ENCODE results near the gene WIPF3.

GRCh38 chr7:29857654-29858053, 51.3 kb downstream of the WIPF3 start:
- TF ChIP-seq, protein P1, sequence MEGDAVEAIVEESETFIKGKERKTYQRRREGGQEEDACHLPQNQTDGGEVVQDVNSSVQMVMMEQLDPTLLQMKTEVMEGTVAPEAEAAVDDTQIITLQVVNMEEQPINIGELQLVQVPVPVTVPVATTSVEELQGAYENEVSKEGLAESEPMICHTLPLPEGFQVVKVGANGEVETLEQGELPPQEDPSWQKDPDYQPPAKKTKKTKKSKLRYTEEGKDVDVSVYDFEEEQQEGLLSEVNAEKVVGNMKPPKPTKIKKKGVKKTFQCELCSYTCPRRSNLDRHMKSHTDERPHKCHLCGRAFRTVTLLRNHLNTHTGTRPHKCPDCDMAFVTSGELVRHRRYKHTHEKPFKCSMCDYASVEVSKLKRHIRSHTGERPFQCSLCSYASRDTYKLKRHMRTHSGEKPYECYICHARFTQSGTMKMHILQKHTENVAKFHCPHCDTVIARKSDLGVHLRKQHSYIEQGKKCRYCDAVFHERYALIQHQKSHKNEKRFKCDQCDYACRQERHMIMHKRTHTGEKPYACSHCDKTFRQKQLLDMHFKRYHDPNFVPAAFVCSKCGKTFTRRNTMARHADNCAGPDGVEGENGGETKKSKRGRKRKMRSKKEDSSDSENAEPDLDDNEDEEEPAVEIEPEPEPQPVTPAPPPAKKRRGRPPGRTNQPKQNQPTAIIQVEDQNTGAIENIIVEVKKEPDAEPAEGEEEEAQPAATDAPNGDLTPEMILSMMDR (IDR thresholded peaks at IDR 0.05 in 2 of 3, conservative IDR thresholded peaks at IDR 0.05 in 1 of 3; ENCODE audit: control insufficient read depth in 2 of 3, extremely low read depth in 1 of 3, insufficient read depth in 1 of 3, low read depth in 3 of 3, low read length in 3 of 3): no peak
- TF ChIP-seq POLR2AphosphoS5 (IDR thresholded peaks at IDR 0.05; ENCODE audit: low read length): no peak
- TF ChIP-seq MXI1 (IDR thresholded peaks at IDR 0.05; ENCODE audit: low read depth, low read length): no peak
- no peak for TF ChIP-seq MAX (IDR thresholded peaks at IDR 0.05; ENCODE audit: low read depth, low read length)
- TF ChIP-seq, protein P2, sequence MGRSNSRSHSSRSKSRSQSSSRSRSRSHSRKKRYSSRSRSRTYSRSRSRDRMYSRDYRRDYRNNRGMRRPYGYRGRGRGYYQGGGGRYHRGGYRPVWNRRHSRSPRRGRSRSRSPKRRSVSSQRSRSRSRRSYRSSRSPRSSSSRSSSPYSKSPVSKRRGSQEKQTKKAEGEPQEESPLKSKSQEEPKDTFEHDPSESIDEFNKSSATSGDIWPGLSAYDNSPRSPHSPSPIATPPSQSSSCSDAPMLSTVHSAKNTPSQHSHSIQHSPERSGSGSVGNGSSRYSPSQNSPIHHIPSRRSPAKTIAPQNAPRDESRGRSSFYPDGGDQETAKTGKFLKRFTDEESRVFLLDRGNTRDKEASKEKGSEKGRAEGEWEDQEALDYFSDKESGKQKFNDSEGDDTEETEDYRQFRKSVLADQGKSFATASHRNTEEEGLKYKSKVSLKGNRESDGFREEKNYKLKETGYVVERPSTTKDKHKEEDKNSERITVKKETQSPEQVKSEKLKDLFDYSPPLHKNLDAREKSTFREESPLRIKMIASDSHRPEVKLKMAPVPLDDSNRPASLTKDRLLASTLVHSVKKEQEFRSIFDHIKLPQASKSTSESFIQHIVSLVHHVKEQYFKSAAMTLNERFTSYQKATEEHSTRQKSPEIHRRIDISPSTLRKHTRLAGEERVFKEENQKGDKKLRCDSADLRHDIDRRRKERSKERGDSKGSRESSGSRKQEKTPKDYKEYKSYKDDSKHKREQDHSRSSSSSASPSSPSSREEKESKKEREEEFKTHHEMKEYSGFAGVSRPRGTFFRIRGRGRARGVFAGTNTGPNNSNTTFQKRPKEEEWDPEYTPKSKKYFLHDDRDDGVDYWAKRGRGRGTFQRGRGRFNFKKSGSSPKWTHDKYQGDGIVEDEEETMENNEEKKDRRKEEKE (IDR thresholded peaks at IDR 0.05): no peak
- no peak for TF ChIP-seq HCFC1 (IDR thresholded peaks at IDR 0.05; ENCODE audit: low read length)
- no peak for TF ChIP-seq EZH2 (IDR thresholded peaks at IDR 0.05; ENCODE audit: borderline replicate concordance, control insufficient read depth, low read depth, low read length)
- TF ChIP-seq ZNF592 (IDR thresholded peaks at IDR 0.05): no peak
- no peak for TF ChIP-seq RFX5 (IDR thresholded peaks at IDR 0.05; ENCODE audit: low read depth, low read length)
- TF ChIP-seq ZNF274 (IDR thresholded peaks at IDR 0.05; ENCODE audit: insufficient read depth, insufficient read length): no peak
- TF ChIP-seq CBFB (IDR thresholded peaks at IDR 0.05; ENCODE audit: low read depth): no peak
- TF ChIP-seq EGR1 (IDR thresholded peaks at IDR 0.05; ENCODE audit: borderline replicate concordance in 1 of 2, low read depth in 2 of 2, low read length in 2 of 2): no peak
- TF ChIP-seq POLR2AphosphoS2 (IDR thresholded peaks at IDR 0.05; ENCODE audit: low read depth, low read length): no peak
- TF ChIP-seq POLR2A (IDR thresholded peaks at IDR 0.05; ENCODE audit: low read depth, low read length): no peak

All from GM12878 (cell line).